GM18526 (cell line): ENCODE results near the gene DAB1.

Experiments used
- POLR2A ChIP-seq: IDR thresholded peaks from 3 replicates; pipeline ENCODE4 v1.6.1; 2011; ENCODE audit not compliant: insufficient read length; ENCODE audit errors: extremely low read depth

DAB1 gene

DNA sequence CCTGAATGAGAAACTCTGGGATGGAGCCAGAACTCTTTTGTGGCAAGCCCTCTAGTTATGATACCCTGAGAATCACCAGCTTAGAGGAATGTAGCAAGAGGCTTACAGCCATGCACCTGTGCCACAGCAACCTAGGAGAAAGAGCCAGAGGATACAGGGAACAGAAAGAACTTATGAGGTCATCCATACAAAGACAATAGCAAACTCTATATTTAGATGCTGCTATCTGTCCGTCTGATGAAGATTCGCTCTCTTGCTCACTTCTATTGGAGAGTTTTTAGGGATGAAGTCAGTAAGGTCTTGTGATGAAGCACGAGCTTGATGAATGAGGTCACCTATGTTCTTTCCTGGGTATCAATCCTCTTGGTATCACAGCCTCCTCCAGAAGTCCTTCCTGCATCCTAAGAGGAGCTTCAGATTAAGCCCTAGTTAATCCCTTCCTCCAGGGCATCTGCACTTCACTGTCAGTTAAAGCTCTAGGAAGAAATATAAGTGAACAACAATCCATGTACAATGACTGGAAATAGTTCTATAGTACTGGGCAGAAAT, 185.6 kb downstream of the DAB1 start:
- no peak for TF ChIP-seq POLR2A

DNA sequence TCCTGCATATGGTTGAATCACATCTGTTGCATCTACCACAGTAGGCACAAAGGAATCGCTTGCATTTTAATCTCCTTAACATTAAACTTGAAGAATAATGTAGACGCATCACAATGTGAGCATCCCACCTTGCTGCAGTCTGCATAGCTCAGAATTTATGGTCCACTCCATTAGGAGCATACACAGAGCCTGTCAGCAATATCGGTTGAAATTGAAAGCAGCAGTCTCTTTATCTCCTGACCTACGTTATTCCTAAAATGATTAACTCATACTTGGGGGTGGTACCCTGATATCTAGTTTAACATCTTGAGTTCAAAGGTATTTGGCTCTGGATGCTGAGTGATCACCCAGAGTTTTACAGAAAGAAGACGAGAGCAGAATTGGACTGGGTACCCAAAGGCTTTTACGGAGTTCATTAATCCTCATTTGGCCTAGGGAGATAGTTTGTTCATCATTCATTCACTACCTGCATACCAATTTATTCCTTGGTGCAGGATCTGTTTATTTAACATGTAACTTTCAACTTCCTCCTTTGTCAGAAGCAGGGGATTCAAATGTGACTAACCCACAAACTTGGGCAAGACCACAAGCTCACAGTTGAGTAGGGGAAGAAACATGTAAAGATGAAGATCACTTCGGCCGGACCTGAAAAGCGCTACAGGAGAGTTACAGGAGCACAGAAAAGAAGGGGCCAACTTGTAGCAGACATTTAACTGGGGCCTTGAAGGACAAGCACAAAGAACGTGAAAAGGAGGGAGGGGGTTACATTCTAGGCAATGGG, 187.9 kb downstream of the DAB1 start:
- no peak for TF ChIP-seq POLR2A

GRCh38 chr1:57234459-57234858, 189.4 kb downstream of the DAB1 start:
- TF ChIP-seq POLR2A, result no peak

DNA sequence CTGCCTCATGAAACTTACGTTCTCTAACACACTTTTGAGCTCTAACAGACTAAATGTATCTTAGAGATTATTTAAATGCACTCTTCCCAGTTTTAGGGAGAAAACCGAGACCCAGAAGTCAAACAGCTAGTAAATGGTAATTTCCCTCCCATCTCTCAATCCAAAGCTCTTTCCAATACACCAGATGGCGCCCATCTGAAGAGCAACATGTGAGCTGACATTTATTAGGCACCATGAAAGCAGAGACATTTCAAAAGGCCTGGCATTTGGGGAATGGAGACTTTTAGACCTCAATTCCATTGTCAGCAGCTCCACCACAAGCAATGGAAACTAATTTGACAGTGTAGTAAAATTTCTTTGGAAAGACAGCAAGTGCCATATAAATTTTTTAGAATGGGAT, 191.4 kb downstream of the DAB1 start:
- no peak for TF ChIP-seq POLR2A

DNA sequence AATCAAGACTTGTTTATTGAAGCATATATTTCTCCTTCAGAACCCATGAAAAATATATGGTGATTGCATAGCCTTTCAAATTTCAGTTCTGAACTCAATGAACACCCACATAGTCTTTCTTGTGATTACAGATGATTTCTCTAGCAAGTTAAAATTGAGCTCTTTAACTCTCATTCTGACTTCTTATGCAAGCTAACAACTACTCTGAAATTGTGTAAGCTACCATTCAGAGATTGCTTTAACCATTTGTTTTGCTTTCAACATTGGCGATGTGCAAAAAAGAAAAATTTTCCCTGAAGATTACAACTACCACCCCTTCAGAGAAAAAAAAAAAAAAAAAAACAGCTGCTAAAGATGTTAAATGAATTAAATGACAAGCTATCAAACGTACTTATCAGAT, 193.9 kb downstream of the DAB1 start:
- no peak for TF ChIP-seq POLR2A

- no peak for TF ChIP-seq POLR2A
These were observed 194.8 kb downstream of the DAB1 start for GRCh38 chr1:57229076-57229475.

DNA sequence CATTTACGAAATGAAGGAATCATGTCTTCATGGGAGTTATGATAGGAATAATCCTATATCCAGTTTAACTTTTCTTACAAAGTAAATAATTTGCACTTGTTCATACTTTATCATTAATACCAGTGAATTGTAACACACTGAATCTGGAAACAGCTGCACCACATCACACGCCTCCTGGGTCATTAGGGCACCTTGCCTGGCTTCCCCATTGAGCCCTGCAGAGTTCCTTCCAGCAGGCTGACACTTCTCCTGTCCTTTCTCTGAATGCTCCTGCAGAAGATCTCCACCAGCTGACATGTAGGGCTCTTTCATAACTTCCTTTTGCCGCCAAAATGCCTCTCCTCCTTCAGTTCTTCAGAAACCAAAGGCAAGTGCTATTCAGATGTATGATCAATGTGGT, 201.1 kb downstream of the DAB1 start:
- TF ChIP-seq POLR2A, result no peak

GRCh38 chr1:57222307-57222706, 201.6 kb downstream of the DAB1 start:
- TF ChIP-seq POLR2A, result no peak

DNA sequence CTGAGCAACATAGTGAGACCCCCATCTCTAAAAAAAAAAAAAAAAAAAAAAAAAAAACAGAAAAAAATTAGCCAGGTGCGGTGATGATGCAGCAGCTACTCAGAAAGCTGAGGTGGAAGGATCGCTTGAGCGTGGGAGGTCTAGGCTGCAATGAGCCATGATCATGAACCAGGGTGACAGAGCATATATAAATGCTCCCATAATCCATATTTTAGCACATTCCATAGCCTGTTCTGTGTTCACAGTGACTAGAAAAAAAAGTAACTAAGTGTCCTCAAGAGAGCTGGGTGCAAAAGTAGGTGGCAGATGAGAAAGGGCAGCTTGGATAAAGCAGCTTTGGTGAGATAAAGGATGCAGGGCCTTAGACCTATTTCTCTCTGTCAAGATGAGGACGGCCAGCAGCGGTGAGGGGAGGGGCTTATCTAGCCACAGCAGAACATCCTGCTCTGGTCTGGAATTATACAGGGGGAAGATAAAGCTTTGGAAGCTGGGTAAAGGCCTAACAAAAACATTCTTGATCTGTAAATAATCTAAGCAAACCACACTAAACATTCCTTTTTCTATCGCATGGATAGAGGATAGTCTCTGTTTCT, 205.3 kb downstream of the DAB1 start:
- no peak for TF ChIP-seq POLR2A

- TF ChIP-seq POLR2A, result no peak
These were observed 206.0 kb downstream of the DAB1 start for GRCh38 chr1:57217905-57218304.

GRCh38 chr1:57214951-57215575, 208.8 kb downstream of the DAB1 start:
- no peak for TF ChIP-seq POLR2A

- no peak for TF ChIP-seq POLR2A
These were observed 213.0 kb downstream of the DAB1 start for GRCh38 chr1:57210881-57211280.

GRCh38 chr1:57209495-57209894, 214.4 kb downstream of the DAB1 start:
- TF ChIP-seq POLR2A, result no peak

DNA sequence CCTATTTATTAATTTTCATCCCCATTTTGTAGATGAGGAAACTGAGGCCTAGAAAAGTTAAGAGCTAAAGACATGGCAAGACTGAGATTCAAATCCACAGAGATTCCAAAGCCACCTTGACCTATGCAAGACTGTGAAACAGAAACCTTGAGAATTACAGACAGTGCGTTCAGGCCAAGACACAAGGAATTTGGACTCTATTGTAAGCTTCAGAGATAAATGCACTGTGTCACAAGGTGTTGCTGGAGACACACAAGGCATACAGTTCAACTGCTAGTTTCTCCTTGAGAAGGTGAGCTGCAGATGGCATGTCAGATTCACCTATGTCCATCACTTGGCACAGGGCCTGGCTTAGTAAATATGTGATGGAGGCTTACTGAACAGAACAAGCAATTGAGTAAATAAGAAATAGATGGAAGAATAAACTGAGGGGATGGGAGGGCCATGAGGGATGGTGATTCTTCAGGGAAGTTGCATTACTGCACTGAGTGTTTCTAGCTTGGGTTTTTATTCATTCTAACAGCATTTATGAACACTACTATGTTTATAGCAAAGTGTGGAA, 215.0 kb downstream of the DAB1 start:
- TF ChIP-seq POLR2A, result no peak

GRCh38 chr1:57206038-57206437, 217.8 kb downstream of the DAB1 start:
- no peak for TF ChIP-seq POLR2A
